Stimulated activated CD8-positive, alpha-beta memory T cell treated with anti-CD3 and anti-CD28 coated beads, Interleukin-7, amount 100 ng/mL, for 24 hours (primary cell): ENCODE results near the gene GLI3.

Source experiments
- DNase-seq: peaks from one replicate; pipeline ENCODE4 v3.0.0-alpha.2; 2020; ENCODE audit warnings: low read depth

Gene GLI3

DNA sequence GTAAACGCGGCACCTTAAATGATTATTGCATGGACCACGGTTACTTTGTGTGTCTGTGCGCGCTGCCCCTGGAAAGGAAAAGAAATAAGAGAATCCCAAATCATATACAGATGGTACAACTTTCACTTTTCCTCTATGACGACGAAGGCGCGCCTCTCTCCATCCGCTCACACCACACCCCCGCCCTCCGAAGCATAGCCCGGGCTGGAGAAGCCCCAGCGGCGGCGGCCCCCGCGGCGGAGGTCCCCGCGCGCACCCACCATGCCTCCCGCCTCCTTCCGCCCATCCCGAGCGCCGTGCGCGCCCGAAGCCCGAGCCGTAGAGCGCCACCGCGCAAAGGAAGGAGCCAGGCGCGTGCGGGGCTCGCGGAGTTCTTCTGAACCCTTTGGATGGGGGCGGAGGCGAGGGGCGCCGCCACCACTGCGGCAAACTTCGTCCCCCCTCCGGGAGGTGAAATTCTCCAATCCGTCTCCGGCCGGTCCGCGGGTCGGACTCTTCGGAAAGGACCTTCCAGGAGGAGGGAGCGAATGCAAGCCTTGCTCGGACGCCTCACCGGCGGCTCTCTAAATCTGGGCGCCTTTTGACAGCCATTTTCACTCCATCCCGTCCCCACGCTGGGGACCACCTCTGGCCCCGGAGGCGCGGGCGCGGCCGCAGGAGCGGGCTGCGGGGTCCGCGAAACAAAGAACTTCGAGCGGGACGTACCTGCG lies 588 bp downstream of the GLI3 start:
- DNase-seq, result no peak

DNA sequence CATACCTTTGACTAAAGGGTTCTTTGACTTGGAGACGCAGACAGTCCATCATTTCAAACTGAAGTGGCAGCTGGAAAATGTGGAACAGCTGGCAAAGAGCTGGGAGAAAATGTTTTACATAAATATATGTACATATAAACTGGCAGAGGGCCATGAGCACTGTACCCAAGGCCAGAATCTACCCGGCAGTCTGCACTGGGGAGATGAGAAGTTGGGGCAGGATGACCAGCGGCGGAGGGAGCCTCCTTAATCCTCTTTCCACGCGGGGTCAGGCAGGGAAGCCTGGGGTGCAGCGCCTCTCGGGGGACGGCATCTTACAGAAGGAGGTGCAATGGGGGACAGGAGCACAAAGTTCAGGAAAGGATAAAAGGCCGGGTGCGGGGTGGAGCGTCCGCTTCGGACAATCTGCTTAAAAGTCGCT lies 1.3 kb downstream of the GLI3 start:
- no peak for DNase-seq

DNA sequence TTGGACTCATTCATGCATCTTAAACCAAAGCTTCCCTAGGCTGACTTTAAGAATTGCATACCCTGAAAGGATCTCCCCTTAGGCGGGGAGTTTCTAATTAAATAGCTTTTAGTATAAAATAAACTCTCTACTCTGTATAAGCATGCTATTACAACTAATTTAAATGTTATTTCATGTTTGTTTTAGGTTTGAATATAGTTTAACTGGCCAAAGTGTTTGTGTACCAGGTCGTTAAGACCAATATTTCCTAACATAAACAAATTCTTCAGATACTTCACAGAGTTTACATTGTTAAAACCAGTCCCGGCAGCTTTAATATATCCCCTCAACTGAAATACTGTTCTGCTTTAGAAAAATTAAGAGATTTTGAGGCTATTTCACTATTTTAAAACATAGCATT lies 2.3 kb downstream of the GLI3 start:
- DNase-seq, result no peak

DNA sequence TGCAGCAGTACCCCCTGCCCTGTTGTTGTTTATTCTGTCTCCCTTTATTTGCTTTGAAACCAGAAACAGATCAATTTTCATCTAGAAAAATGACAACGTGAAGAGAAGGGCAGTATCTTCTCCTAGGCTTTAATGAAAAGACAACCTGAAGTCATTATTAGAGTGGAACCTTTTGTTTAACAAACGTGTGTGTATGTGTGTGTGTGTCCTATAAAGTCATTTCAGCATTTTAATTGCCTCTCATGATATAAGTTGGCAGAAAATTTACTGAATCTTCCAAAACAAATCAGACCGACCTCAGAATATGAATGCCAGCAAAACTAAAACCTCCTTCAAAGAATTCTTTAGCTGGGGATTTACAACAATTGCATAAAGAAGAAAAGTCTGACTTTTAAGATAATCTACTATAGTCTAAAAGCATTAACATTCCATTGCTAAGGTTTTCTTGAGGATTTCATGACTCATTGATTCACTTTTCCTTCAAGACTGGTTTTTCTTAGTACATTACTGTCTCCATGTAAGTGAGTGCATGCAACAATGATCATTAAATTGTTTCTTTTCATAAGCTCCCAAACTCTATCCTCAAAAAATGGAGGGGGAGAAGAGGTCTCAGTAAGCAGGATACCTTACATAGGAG lies 3.2 kb downstream of the GLI3 start:
- DNase-seq, result no peak

DNA sequence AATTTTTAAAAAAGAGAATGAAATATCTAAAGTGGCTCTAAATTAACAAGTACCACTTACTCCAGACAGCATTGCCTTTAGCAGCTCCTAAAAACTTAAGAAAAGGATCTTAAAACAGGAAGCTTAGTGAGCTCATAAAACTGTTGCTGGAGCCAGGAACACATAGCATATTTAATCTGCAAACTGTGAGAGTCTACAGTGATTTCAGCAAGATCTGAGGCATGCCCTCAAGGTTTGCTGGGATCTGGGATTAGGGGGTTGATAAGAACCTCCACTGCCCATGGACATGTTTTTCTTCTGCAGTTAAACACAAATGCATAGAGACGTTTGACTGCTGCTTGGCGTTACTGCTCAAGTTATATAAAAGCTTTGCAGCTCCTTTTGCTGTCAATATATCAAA lies 3.8 kb downstream of the GLI3 start:
- no peak for DNase-seq

DNA sequence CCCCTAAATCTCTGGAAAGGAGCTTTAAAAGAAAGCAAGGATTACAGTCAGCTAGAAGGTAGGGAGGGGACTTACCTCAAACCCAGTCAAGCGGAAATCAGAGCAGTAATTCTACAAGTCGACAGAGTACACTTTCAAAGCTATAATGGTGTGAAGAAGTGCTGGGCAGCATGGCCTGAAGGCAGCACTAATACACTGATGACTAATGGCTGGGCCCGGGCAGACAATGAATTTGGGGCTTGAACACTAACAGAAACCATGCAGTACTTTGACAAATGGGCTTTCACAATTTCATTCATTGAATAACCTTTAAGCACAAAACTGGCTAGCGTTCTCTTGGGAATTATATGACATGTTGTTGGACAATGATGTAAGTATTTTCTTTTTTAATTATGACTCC lies 4.7 kb downstream of the GLI3 start:
- DNase-seq, result no peak

DNA sequence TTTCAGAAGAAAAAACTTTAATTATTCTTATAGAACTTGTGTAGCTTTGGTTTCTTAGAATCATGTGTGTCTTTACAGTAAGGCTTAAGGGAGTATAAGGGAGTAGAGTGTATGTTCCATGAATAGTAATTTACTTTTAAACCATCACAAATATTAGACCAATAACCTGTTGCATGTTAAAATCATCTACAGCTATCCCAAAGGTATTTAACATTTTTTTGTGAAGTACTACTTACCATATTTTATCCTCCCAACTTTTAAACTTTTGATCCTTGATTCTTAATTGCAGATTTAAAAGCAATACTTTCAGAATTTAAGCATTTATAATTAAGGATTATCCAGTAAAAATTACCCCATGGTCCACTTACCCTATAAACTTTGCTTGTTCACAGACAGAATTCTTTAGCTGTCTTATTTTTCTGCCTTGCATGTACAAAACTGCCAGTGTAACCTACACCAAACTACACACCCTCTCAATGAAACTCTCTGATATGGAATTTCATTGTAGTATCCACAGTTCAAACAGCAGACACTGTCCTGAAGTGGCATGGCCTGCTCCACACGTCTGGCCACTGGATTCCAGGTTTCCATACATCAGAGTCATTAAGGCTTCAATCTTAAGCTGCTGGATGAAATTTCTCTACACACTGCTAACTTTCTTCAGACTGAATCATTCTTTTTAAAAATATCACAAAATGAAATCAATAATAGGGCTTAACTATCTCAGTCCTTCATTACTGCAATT lies 5.8 kb downstream of the GLI3 start:
- no peak for DNase-seq

DNA sequence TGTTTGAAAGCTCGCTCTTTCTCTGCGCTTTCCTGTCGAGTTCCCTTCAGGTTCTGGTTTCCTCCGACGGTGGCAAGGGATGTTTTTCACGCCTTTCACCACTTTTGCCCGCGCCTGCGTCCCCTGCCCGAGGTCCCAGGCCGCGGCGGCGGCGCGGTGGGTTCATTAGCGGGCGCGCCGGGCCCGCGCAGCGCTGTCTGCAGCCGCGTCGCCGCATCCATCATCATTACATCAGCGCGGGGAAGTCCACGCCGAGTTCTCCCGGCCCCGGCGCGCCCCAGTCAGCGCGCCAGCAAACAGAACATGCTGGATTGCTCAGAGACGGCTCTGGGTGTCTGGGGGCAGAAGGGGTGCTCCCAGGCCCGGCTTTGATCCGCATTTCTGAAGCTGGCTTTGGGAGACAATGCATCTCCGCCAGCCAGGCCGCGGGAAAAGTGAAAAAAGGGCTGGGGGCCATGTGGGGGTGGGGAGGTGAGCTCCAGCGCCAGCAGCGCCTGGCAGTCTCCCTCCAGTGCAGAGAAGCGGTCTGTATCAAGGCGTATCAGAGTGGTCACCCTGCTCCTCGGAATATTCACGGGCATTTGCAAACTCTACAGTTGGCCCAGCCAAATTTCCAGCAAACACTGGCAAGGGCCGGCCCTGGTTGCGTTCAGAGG lies 8.9 kb downstream of the GLI3 start:
- no peak for DNase-seq

DNA sequence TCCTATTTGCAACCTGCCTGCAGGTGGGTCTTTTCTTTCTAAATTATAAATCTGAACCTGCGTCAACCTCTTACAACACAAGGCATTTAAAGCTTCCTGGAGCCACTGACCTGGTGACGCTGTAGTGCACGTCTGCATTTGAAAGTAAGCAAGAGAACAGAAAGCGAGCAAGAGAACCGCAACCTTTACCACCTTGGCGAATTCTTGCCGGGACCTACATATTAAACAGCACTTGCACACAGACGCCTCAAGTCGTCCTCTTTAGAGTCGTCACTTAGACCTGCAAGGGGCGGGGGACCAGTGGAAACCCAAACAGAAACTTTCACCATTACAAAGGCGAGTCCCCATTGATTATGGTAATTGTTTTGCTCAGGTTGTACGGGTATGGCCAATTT lies 9.5 kb downstream of the GLI3 start:
- DNase-seq, result no peak

DNA sequence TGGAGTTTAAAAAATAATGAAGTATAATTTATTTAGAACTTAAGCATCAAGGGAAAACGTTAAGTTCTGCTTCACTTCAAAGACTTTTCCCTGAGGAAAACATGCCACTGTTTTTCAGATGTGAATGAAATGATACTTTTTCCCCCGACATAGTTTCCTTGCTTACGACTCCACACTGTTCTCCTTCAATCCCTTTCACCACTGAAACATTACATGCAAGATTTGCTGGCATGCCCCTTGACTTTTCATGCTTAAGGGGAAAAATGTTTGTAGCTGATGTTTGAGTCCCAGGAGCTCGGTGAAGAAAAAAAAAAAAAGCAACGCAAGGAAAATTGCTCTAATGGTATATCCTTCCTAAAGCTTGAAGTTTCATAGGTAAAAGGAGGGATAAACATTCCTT lies 10.0 kb downstream of the GLI3 start:
- DNase-seq, result no peak

DNA sequence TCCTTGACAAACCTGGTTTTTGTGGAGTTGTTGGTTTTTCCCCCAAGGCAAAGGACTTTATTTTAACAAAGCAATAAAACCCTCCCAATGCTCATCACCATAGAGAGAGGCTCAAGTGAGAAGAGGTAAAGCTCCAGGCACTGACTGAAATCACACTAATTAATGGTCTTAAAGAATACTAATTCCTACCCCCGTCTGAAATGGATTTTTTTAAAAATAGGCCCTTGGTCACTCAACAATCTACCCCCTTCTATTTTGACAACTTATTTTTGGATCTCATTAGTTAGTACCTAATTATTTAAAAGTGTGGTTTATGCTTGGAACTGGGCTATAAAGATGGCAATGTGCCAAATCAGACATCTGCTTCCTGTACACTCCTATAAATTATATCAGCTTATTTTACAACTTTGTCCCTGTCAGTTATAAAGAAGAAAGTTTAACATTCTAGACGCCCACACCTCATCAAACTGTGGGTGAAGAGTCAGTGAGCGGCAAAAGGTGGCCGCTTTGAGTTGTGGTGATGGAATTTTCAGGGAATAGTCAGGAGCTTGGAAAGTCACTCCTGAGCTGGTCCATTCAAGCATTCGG lies 10.6 kb downstream of the GLI3 start:
- no peak for DNase-seq

DNA sequence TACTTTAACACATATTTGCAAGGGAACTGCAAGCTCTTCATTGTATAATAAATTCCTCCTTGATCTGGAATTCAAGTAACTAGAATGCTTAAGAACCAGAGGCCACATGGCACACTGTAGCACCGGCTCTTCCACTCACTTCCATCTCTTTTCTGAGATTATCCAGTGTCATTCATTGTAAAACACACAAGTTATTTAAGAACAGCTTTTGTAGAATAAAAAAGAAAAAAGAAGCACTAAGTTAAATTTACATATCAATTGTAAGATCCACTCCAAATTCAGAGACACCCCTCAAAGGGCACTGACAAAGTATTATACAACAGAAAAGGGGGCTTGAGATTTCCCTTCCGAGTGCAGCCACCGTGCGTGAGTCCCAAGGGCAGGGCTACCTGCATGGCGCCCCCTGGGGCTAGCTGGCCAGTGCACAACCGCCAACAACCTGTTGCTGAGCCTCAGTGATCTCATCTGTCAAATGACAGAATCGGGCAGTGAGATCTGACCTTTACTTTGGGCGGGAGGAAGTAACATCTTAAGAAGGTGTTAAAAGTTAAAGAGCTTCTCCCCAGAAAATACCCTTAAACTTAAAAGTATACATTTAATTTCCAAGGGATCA lies 12.5 kb downstream of the GLI3 start:
- DNase-seq, result no peak

DNA sequence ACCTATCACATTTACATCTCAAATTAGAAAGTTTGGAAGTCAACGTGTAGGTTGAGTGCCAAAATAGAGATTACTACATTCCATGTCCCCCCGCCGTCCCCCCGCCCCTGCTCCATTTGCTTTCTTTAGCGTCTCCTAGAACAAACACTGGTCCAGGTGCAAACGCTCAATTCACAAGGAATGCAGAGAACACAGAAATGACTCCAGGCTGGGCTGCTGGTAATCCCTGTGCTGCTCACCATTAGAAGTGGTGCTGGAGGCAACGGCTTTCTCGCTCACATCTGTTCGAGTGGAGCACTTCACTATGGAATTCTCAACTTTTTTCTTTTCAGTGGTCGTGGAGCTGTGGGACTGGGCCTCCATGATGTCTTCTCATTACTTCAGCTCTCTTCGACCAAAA lies 14.1 kb downstream of the GLI3 start:
- no peak for DNase-seq

DNA sequence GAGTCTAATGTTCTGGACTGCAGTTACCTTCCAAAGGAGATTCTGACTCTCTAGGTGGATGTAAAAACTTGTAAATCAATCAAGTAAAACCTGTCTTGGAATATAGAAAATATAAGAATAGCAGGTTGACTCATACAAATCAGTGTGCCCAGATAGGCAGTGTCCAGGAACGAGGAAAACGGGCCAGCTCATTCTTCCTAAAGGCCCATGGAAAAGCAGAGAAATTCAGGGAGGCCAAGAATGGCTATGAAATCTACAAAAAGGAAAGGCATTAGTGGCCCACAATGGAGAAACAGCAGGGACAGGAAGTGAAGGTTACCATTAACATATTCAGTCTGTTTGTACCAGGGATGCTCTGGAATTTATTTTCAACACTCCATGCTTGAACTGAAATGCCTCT lies 14.9 kb downstream of the GLI3 start:
- no peak for DNase-seq

DNA sequence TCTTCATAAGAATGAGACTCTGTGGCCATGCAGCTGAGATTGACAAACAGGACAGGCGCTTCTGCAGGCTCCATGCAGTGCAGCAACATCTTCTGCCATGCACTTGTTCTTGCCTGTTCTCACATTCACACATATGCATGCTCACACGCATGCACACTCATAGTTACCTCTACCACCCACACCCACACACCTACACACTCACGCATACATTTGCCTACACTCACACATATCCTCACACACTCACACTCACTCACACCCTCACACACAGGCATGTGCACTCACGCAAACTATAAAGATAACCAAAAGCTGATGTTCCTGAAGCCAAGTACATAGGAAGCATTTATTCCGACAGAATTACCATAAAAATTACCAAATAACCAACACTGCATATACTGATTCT lies 15.7 kb downstream of the GLI3 start:
- DNase-seq, result no peak

DNA sequence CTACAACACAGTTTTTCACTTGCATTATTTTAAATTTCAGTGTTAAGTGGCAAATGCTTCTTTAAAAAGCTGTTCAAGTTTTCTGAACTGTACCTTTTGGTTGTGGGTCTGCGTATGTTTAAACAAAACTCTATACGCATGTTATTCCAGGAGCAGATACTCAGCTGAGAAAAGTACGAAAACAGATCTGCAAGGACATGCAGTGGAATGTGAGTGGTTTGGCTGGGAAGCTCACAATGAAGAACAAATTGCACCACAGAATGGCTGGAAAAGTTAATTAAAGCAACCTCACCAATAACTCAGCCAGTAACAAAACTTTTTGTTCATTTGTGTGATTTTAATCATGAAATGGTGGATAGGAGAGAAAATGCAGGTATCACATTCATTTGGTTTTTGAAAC lies 17.6 kb downstream of the GLI3 start:
- no peak for DNase-seq

DNA sequence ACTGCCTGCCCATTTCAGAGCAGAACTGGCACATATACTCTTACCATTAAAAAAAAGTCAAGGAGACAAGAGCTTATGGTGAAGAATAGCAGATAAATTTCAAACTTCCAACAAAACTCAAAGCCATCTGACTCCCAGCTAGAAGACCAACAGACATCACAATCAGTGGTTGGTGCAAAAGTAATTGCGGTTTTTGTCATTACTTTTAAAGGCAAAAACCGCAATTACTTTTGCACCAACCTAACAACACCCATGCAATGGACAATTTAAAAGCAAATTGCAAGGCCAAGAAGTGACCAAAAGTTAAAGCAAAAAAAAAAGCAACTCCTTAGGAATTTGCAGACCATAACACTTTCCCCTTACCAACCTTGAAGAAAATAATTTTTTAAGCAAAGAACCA lies 18.8 kb downstream of the GLI3 start:
- DNase-seq, result no peak

DNA sequence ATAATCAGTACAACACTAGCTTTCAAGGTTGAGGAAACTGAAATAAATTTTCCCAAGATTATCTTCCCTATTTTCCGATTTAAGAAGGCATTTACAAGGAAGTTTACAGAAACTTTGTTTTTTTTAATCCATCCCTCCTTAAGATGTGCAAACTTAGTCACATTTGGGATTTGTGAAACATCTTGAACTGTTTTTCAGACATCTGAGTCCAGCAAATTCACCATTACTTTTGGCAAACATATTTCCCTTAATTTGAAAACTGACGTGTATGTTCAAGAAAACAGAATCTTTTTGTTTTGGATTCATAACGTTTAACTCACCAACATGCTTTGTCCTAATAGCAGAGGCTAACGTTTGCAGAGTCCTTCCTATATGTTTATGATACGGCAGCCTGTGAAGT lies 19.5 kb downstream of the GLI3 start:
- no peak for DNase-seq

DNA sequence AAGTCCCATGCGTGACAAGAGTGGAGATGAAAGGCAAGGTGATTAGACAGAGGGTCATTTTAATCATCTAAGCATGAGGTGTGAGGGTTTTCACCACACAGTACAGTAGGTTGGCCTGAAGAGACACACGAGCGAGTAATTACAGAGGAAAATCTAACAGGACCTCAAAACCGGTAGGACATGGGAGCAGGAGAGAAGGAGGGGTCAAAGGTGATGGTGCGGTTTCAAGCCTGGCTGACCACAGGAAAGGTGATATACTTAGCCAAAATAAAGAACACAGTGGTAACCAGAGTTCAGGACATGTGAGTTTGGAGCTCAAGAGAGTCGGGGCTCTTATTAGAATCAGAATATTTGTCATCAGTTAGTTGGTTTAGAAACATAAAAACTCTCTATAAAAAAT lies 20.0 kb downstream of the GLI3 start:
- DNase-seq, result no peak

DNA sequence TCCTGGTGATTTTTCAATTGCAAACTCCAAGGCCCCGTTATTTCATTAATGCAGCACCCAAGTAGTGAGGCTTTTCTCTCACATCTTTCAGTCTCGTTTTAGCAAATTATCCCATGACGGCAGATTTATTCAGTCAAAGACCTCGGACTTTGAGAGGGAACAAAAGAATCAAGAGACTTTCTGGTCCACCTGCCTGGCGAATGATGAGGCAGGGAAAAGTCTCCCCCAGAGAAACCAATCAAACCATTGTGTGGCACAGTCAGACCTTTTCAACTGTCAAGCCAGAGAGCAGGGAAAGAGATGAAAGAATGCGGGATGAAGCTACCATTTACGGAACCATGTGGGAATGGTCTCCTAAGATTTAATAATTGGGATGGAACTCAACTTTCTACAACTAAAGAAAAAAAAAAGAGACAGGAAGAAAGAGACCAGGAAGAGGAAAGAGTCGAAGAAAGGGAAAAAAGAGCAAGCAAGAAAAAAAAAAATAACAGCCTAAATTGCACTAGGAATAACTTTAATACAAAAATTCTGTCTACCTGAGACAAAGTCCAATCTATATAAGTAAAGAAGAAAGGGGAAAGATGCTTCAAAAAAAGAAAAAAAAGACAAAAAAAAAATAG lies 22.8 kb downstream of the GLI3 start:
- DNase-seq, result no peak

DNA sequence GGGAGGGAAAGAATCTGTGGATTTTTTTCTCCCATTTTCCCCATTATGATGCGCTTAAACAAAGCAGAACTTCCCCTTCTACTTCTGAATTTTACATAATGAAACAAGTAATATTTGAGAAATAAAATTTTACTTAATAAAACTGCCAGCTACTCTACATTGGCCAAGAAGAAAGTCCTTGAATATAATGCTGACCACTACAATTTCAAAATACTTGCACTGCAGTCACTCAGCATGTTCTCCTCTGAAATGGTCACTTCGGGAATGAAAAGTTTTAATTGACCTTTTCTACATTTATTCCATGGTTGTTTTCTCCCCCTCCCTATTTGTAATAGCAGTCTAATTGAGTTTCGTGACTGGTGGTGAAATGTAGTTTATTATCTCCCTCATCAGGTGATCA lies 23.9 kb downstream of the GLI3 start:
- DNase-seq, result no peak
